ENCODE results near the gene SLC17A9. TPM values are rescaled to one million over a fixed set of nuclear protein-coding genes. Genes with fewer than 3 reads are reported as not detected.

SLC17A9 gene
- total and polyA plus RNA-seq, 2 of the 8 experiments (the other 6 are each of a cell fraction or from before 2014, with no cell fraction given) = 23.5 to 35.2 TPM

GRCh38 chr20:63016514-63017075 is 64.1 kb downstream of the SLC17A9 start:
- Histone ChIP-seq H2BK120ac (replicated peaks; ENCODE audit: low read depth, low read length) (no peak overlapping the region), H4K5ac (ENCODE audit: insufficient read length, low read depth, low read length) (no peak overlapping the region), H4K20me1 (replicated peaks in 1 of 2; ENCODE audit: control insufficient read depth in 1 of 2, insufficient read depth in 2 of 2, low read length in 2 of 2) (no peaks in the 10 kb centered on the region), H3K79me1 (ENCODE audit: low read depth, low read length) (no peaks in the 10 kb centered on the region), H3K4ac (replicated peaks; ENCODE audit: insufficient read length, low read depth, low read length) (no peak overlapping the region), H3K23ac (ENCODE audit: insufficient read length) (no peak overlapping the region), H3K27me3 (replicated peaks in 1 of 4; ENCODE audit: control insufficient read depth in 3 of 4, extremely low read depth in 1 of 4, insufficient read depth in 3 of 4, low read length in 3 of 4) (peaks cover 0 to 10% (median 7%) of the 10 kb centered on the region in 4 experiments; a peak in 5 of 7 replicates), H3K4me3 (ENCODE audit: extremely low read depth in 1 of 4, insufficient read depth in 2 of 4, low read depth in 3 of 4, low read length in 4 of 4) (no peak overlapping the region), H2BK5ac (ENCODE audit: low read depth, low read length) (no peak overlapping the region), H4K8ac (ENCODE audit: extremely low read depth, insufficient read depth, low read length) (no peak overlapping the region), H3K23me2 (ENCODE audit: low read depth, low read length) (no peaks in the 10 kb centered on the region), H3K9ac (replicated peaks in 1 of 4; ENCODE audit: extremely low read depth in 1 of 4, low read depth in 3 of 4, low read length in 3 of 4) (no peak overlapping the region), H3K18ac (ENCODE audit: extremely low read depth, low read length) (no peak overlapping the region), H3K36me3 (ENCODE audit: control insufficient read depth in 2 of 4, insufficient read depth in 4 of 4, low read length in 3 of 4) (no peaks in the 10 kb centered on the region), H3K27ac (ENCODE audit: low read depth, low read length) (no peak overlapping the region), H2BK12ac (ENCODE audit: low read depth, low read length) (peak overlapping the region; percentile 5; the same call in 1 of the 2 replicates), H3K56ac (replicated peaks; ENCODE audit: insufficient read length, low read depth, low read length) (no peak overlapping the region), H2AK5ac (ENCODE audit: low read depth, low read length) (no peak overlapping the region), H3K79me2 (ENCODE audit: control insufficient read depth in 1 of 2, insufficient read depth in 2 of 2, low read length in 2 of 2) (no peaks in the 10 kb centered on the region), H3K9me3 (ENCODE audit: insufficient read depth in 2 of 2, low read depth in 1 of 2, low read length in 1 of 2) (peaks cover 5 to 8% of the 10 kb centered on the region in 2 experiments; a peak in 3 of 4 replicates), H3K4me1 (replicated peaks in 1 of 4; ENCODE audit: control insufficient read depth in 3 of 4, insufficient read depth in 4 of 4, low read length in 3 of 4) (peaks cover 0 to 11% (median 6%) of the 10 kb centered on the region in 4 experiments; a peak in 6 of 7 replicates), H2BK15ac (ENCODE audit: low read length) (no peak overlapping the region), H3K14ac (ENCODE audit: insufficient read length) (no peak overlapping the region), H2BK20ac (ENCODE audit: low read length) (no peak overlapping the region), H3K4me2 (ENCODE audit: insufficient read depth in 1 of 2, low read depth in 2 of 2, low read length in 2 of 2) (no peak overlapping the region), H4K91ac (replicated peaks; ENCODE audit: insufficient read length, low read length) (no peak overlapping the region), H2AFZ (ENCODE audit: low read length) (no peak overlapping the region)
- ChIA-PET POLR2A (ENCODE audit: partially characterized antibody) (interaction anchor here (0.6 kb wide), 1 partner anchor 193 kb away, joined by 3 read pairs; no protein-coding TSS in a partner anchor), CTCF (ENCODE audit: partially characterized antibody) (no interaction called here)
- 86% methylated on average over 14 of the region's 14 CpGs; no CpG with 5 or more reads in 1 of the 2 experiments for WGBS, 2 experiments (ENCODE audit: extremely low coverage in 1 of 2, insufficient coverage in 1 of 2, insufficient read length in 1 of 2, insufficient replicate concordance in 2 of 2, low coverage in 1 of 2, low lambda C conversion rate in 2 of 2, missing lambda C conversion rate in 1 of 2)
- TF ChIP-seq RAD21 (IDR thresholded peaks at IDR 0.05 in 1 of 2, conservative IDR thresholded peaks at IDR 0.05 in 1 of 2; ENCODE audit: low read depth in 2 of 2, low read length in 2 of 2) (no peak), MAFK (IDR thresholded peaks at IDR 0.05; ENCODE audit: low read depth, low read length) (peak; percentile 53; the same call in 1 of the 2 replicates), SAP30 (IDR thresholded peaks at IDR 0.05; ENCODE audit: insufficient read depth, insufficient replicate concordance, low read length) (no peak)
- DNase-seq (ENCODE audit: low read depth in 1 of 2, low spot score in 2 of 2) (no peak), FAIRE-seq (no peak)

All from H1 (cell line).